Common myeloid progenitor, CD34-positive (primary cell): ENCODE results near the gene TTLL12.

Source experiments
- CTCF ChIA-PET: fragments of 350-600 bp; sonication (Branson Sonifier 250); formaldehyde crosslinking; loops from one replicate; lab custom pipeline; 2021; ENCODE audit warnings: antibody characterized with exemption; lab: Charles Lee
- POLR2A ChIA-PET: fragments of 350-600 bp; sonication (Branson Sonifier 250); formaldehyde crosslinking; loops from one replicate; lab custom pipeline; 2021; ENCODE audit warnings: antibody characterized with exemption; lab: Charles Lee
- DNase-seq, 3 donors: peaks; one replicate each; pipeline versions ENCODE4 v3.0.0 to v3.0.0-alpha.2; 2013
- H3K27ac ChIP-seq, 2 experiments: 1 replicate in 1 of 2; 2 replicates in 1 of 2; pipeline ENCODE4 v1.7.0; 2013; ENCODE audit warnings: inconsistent platforms in 2 of 2, low read length in 2 of 2, mild to moderate bottlenecking in 2 of 2, low read depth in 1 of 2, moderate library complexity in 1 of 2; ENCODE audit not compliant: severe bottlenecking in 2 of 2, insufficient read depth in 1 of 2, poor library complexity in 1 of 2
- H3K27me3 ChIP-seq, 5 experiments: replicated peaks in 2 of 5; 1 replicate in 3 of 5; 2 replicates in 2 of 5; pipeline versions ENCODE4 v1.6.1 to v1.7.0; 2013; ENCODE audit warnings: low read length in 4 of 5, mild to moderate bottlenecking in 2 of 5, moderate library complexity in 2 of 5, inconsistent platforms in 1 of 5; ENCODE audit not compliant: insufficient read depth in 5 of 5, control insufficient read depth in 4 of 5
- H3K36me3 ChIP-seq, 4 experiments: 1 replicate in 2 of 4; 2 replicates in 2 of 4; pipeline versions ENCODE4 v1.6.1 to v1.7.0; 2013; ENCODE audit warnings: low read length in 3 of 4, control low read depth in 1 of 4, mild to moderate bottlenecking in 1 of 4; ENCODE audit not compliant: control insufficient read depth in 4 of 4, insufficient read depth in 4 of 4
- H3K4me1 ChIP-seq, 4 experiments: 1 replicate in 3 of 4; 2 replicates in 1 of 4; pipeline versions ENCODE4 v1.6.1 to v1.7.1; 2013; ENCODE audit warnings: low read length in 3 of 4, mild to moderate bottlenecking in 3 of 4, control low read depth in 1 of 4, inconsistent platforms in 1 of 4, moderate library complexity in 1 of 4; ENCODE audit not compliant: control insufficient read depth in 4 of 4, insufficient read depth in 4 of 4; ENCODE audit errors: control extremely low read depth in 1 of 4
- H3K4me3 ChIP-seq, 7 experiments: 1 replicate in 4 of 7; 2 replicates in 3 of 7; pipeline versions ENCODE4 v1.5.1 to v1.7.0; 2013; ENCODE audit warnings: mild to moderate bottlenecking in 7 of 7, low read length in 6 of 7, moderate library complexity in 6 of 7, inconsistent platforms in 2 of 7, low read depth in 2 of 7, control low read depth in 1 of 7; ENCODE audit not compliant: insufficient read depth in 4 of 7, control insufficient read depth in 1 of 7; ENCODE audit errors: extremely low read depth in 1 of 7
- H3K9me3 ChIP-seq, 5 experiments: 1 replicate in 4 of 5; 2 replicates in 1 of 5; pipeline versions ENCODE4 v1.6.1 to v1.7.1; 2013; ENCODE audit warnings: low read length in 4 of 5, mild to moderate bottlenecking in 2 of 5, inconsistent platforms in 1 of 5, low read depth in 1 of 5, moderate library complexity in 1 of 5; ENCODE audit not compliant: control insufficient read depth in 4 of 5, insufficient read depth in 2 of 5; ENCODE audit errors: control extremely low read depth in 1 of 5
- WGBS: methylation state at CpG from one replicate; pipeline ENCODE4 v1.1.5; 2013; ENCODE audit not compliant: insufficient coverage; 5-methylcytosine and 5-hydroxymethylcytosine counted together

Gene TTLL12

DNA sequence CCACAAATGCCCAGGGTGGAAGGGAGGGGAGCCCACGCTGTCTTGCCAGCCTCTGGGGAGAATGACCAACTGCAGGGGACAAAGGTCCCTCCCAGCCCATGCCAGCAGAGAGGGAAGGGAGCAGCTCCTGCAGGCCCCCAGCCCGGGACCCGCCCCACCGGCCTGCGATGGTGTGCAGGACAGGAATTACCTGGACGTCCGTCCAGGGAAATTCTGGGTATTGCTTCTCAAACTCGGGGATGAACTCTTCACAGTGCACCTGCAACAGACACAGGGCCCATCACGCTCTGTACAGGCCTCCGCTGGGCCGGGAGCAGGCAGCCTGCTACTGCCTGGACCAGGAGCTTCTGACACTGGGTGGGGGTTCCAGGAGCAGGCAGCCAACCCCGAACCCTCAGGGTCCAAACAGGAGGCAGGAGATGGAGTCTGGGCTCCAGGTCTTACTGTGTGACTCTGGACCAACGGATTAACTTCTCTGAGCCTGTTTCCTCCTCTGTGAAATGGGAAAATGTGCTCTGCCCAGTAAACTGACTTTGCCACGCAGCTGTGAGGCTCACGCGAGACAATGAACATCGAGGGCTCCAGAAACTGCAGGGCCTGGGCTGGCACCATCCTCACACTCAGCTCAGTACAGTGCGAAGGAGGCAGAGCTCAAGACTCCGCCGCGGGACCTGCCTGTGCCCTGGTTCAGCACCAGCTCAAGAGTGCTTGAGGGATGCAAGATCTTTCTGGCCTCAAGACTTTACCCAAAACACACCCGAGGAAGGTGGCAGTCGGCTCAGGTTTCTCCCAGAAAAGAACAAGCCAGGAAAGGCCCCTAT lies 17.4 kb downstream of the TTLL12 start:
- H3K27ac ChIP-seq = no peak overlapping the region
- WGBS = 91% methylated on average over 19 of the region's 23 CpGs
- H3K4me1 ChIP-seq = peaks cover 0 to 18% (median 17%) of the 10 kb centered on the region in 4 experiments
- peaks cover 7 to 77% (median 52%) of the 10 kb centered on the region in 4 experiments for H3K36me3 ChIP-seq
- ChIA-PET CTCF (interaction anchor here (0.7 to 1.3 kb wide), 2 partner anchors 11 to 22 kb away, joined by 3 to 4 read pairs; no protein-coding TSS in a partner anchor), POLR2A (no interaction called here)
- no peak overlapping the region for H3K4me3 ChIP-seq
- no peaks in the 10 kb centered on the region for H3K9me3 ChIP-seq
- no peaks in the 10 kb centered on the region for H3K27me3 ChIP-seq
- no peak for DNase-seq

DNA sequence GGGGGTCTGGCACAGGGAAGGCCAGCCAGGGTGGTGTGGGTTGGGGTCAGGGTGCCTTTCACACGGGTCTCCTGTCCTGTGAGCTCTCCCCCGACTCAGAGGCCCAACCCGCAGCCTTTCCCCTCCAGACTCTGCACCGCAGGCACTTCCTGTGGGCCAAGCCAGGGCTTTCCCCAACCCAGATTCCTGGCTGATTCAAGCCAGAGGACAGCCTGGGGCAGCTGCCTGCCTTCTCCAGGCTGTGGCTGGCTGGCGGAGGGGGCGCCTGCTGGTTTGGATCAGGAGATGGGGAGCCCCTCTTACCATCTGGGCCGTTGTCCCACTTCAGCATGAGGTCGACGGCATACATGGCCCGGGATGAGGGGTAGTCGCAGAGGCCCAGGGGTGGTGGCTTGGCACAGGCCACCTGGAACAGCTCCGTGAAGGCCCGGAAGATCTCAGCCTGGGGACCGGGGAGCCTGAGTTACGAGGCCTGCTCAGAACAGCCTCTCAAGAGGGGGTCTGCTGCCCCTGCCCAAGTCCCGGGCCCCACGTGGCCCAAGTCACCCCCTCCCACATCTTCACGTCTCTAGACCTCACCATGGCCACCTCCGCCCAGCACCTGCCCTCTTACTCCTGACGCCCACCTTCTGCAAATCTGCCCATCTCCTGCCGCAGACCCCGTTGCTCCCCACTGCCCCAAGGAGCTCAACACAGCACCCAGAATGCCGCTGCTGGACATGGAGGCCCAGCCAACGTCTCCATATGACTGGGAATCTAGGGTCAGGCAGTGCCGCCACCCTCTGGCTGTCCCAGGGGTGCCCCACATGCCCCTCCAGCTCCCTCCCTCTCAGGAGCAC lies 18.2 kb downstream of the TTLL12 start:
- H3K36me3 ChIP-seq = peaks cover 7 to 69% (median 47%) of the 10 kb centered on the region in 4 experiments

GRCh38 chr22:43167001-43167589 lies 19.8 kb downstream of the TTLL12 start:
- ChIA-PET POLR2A (no interaction called here), CTCF (no interaction called here)
- no peaks in the 10 kb centered on the region for H3K9me3 ChIP-seq
- no peak overlapping the region for H3K27ac ChIP-seq
- H3K36me3 ChIP-seq = peaks cover 5 to 64% (median 44%) of the 10 kb centered on the region in 4 experiments
- WGBS = 94% methylated on average over 17 of the region's 19 CpGs
- no peak for DNase-seq
- peaks cover 0 to 35% (median 33%) of the 10 kb centered on the region in 4 experiments for H3K4me1 ChIP-seq
- no peaks in the 10 kb centered on the region for H3K27me3 ChIP-seq
- no peak overlapping the region for H3K4me3 ChIP-seq

More for the DNA sequence above, 18.2 kb downstream of the TTLL12 start:
- H3K27me3 ChIP-seq = no peaks in the 10 kb centered on the region
- H3K4me1 ChIP-seq = peaks cover 0 to 27% (median 26%) of the 10 kb centered on the region in 4 experiments
- no peaks in the 10 kb centered on the region for H3K9me3 ChIP-seq
- no peak overlapping the region for H3K4me3 ChIP-seq
- POLR2A ChIA-PET = no interaction called here
- CTCF ChIA-PET = interaction anchor here (0.5 to 1.3 kb wide), 3 partner anchors 12 to 973 kb away, joined by 3 to 4 read pairs (median 3); no protein-coding TSS in a partner anchor
- no peak for DNase-seq
- no peak overlapping the region for H3K27ac ChIP-seq
- WGBS = 87% methylated on average over 21 of the region's 25 CpGs

GRCh38 chr22:43166132-43166930 lies 20.6 kb downstream of the TTLL12 start:
- POLR2A ChIA-PET = no interaction called here
- H3K9me3 ChIP-seq = no peaks in the 10 kb centered on the region
- H3K27ac ChIP-seq = no peak overlapping the region
- DNase-seq = no peak
- CTCF ChIA-PET = interaction anchor here (0.6 to 1.5 kb wide), 2 partner anchors 18 to 285 kb away, joined by 3 to 6 read pairs; no protein-coding TSS in a partner anchor
- WGBS = 86% methylated on average over 18 of the region's 23 CpGs
- H3K4me1 ChIP-seq = peaks cover 0 to 32% (median 30%) of the 10 kb centered on the region in 4 experiments
- H3K4me3 ChIP-seq = no peak overlapping the region
- no peaks in the 10 kb centered on the region for H3K27me3 ChIP-seq
- H3K36me3 ChIP-seq = peaks cover under 1 to 56% (median 36%) of the 10 kb centered on the region in 4 experiments

- WGBS = 50% methylated on average over 15 of the region's 16 CpGs
- Histone ChIP-seq H3K4me3 (no peak overlapping the region), H3K36me3 (peaks cover 0 to 56% (median 34%) of the 10 kb centered on the region in 4 experiments), H3K27me3 (no peaks in the 10 kb centered on the region), H3K4me1 (peaks cover 0 to 27% (median 24%) of the 10 kb centered on the region in 4 experiments), H3K9me3 (no peaks in the 10 kb centered on the region), H3K27ac (no peak overlapping the region)
- no peak for DNase-seq
- ChIA-PET CTCF (interaction anchor here (0.5 to 2.1 kb wide), 7 partner anchors 13 to 310 kb away, joined by 3 to 6 read pairs (median 5); partner anchors contain the start of genes TSPO and TTLL12), POLR2A (interaction anchor here (0.8 kb wide), 1 partner anchor 17 kb away, joined by 3 read pairs; no protein-coding TSS in a partner anchor)
These were observed 22.3 kb downstream of the TTLL12 start for GRCh38 chr22:43164636-43165035.

DNA sequence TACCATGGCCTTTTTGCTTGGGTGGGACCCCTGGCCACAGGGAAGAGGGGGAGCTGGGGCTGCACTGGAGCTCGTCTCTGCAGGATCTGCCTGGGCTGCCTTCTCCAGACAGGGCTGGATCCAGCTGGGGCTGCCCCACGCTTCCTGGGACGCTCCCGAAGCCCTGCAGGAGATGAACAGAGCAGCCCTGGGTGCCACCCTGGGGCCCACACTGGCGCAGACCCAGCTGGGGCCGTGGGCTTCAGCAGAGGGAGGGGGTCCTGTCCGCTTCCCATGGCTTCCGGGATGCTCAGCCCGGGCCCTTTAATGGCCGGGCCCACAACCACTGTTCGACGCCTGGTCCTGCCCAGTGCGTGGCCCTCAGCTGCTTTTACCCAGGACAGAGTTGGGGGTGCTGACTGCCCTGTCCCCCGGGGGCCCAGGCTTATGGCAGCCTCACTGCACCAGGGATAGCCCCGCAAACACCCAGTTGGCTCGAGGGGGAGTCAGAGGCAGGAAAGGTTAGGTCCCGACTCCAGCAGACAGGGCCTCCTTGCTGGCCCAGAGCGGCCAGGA lies 23.6 kb downstream of the TTLL12 start:
- ChIA-PET CTCF (interaction anchor here (1.0 to 2.1 kb wide), 4 partner anchors 9 to 24 kb away, joined by 3 to 6 read pairs (median 4); no protein-coding TSS in a partner anchor), POLR2A (no interaction called here)
- Histone ChIP-seq H3K4me3 (no peak overlapping the region), H3K36me3 (peaks cover 0 to 47% (median 28%) of the 10 kb centered on the region in 4 experiments), H3K9me3 (no peaks in the 10 kb centered on the region), H3K27me3 (no peaks in the 10 kb centered on the region), H3K4me1 (peaks cover 0 to 27% (median 22%) of the 10 kb centered on the region in 4 experiments), H3K27ac (no peak overlapping the region)
- WGBS = 88% methylated on average over 14 of the region's 18 CpGs
- no peak for DNase-seq
